Calu3 (cell line): ENCODE measurements around the gene CKAP5. TPM values are rescaled to one million over a fixed set of nuclear protein-coding genes. Genes with fewer than 3 reads are reported as not detected.
"Not testable (repeated sequence)": the region's sequence is repeated elsewhere in the genome, so short reads cannot be mapped to it uniquely, and the experiment has no call there.

Experiments used
- BruUV-seq: library from RNA; stranded (reverse); fragments of 400-500 nt; replicated peaks from 2 replicates; lab custom pipeline; 2021; lab: Mats Ljungman, UMichigan
- CTCF ChIA-PET: fragments of 300-600 bp; sonication (Branson Sonifier 250); formaldehyde crosslinking; loops from one replicate; lab custom pipeline; 2022; ENCODE audit warnings: antibody characterized with exemption; lab: Charles Lee
- DNase-seq: peaks from one replicate; pipeline ENCODE4 v3.0.0; 2022
- H3K27ac Mint-ChIP-seq: one replicate; pipeline ENCODE4 v1.8.0; 2022; ENCODE audit warnings: mixed read lengths; ENCODE audit not compliant: unreplicated experiment
- H3K27me3 Mint-ChIP-seq: one replicate; pipeline ENCODE4 v1.8.0; 2022; ENCODE audit warnings: mixed read lengths; ENCODE audit not compliant: unreplicated experiment
- H3K36me3 Mint-ChIP-seq: one replicate; pipeline ENCODE4 v1.8.0; 2022; ENCODE audit warnings: mild to moderate bottlenecking, moderate library complexity, mixed read lengths; ENCODE audit not compliant: insufficient read depth, unreplicated experiment
- H3K4me1 Mint-ChIP-seq: one replicate; pipeline ENCODE4 v1.8.0; 2022; ENCODE audit warnings: mild to moderate bottlenecking, low read depth, mixed read lengths; ENCODE audit not compliant: unreplicated experiment
- H3K4me3 Mint-ChIP-seq: one replicate; pipeline ENCODE4 v1.8.0; 2022; ENCODE audit warnings: mild to moderate bottlenecking, low read depth, moderate library complexity, mixed read lengths; ENCODE audit not compliant: unreplicated experiment
- H3K9me3 Mint-ChIP-seq: one replicate; pipeline ENCODE4 v1.8.0; 2022; ENCODE audit warnings: low read depth, mixed read lengths; ENCODE audit not compliant: unreplicated experiment
- intact Hi-C: fragments of 100-400 bp; cut with micrococcal nuclease; formaldehyde crosslinking; loops from one replicate; pipeline ENCODE4 v1.10.0; 2022; ENCODE audit not compliant: unreplicated experiment
- total RNA-seq: library from RNA; stranded (reverse); gene quantifications from 2 replicates; pipeline ENCODE4 v1.2.3, GENCODE V29; 2022
- TF ChIP-seq, protein P1 (sequence below): fragments of 200-600 bp; IDR thresholded peaks from one replicate; pipeline ENCODE4 v1.8.0; 2022; ENCODE audit warnings: antibody characterized with exemption; ENCODE audit not compliant: unreplicated experiment

Gene CKAP5
- total RNA-seq, 1 experiment from 2014 or later = 140 TPM

DNA sequence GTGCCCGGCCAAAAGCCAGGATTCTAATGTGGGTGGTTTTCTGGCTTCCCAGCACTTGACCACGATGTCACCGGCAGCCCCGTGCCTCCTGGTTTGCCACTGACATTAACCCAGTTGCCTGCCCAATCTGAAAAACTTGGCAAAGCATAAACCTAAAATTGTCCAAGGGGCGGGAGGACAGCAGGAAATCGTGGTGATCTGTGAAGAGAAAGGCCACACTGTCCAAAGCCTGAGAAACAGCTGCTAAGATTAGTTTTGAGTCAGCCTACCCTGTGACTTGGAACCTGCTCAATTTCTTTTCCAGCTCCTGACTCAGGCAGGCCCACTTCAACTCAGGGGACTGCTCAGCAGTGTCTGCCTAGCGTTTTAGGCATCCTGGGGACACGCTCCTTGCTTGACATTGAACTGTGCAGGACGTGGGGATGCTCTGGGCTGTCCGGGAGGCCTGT is 135.2 kb downstream of the CKAP5 start:
- H3K4me1 Mint-ChIP-seq = no peaks in the 10 kb centered on the region
- no peaks in the 10 kb centered on the region for H3K27me3 Mint-ChIP-seq
- H3K9me3 Mint-ChIP-seq = no peaks in the 10 kb centered on the region
- H3K36me3 Mint-ChIP-seq = peaks cover 27% of the 10 kb centered on the region
- CTCF ChIA-PET = no interaction called here
- no peak overlapping the region for H3K27ac Mint-ChIP-seq
- intact Hi-C loops = no loop called here
- no peak overlapping the region for H3K4me3 Mint-ChIP-seq
- no TSS peak for BruUV-seq
- TF ChIP-seq, protein P1, sequence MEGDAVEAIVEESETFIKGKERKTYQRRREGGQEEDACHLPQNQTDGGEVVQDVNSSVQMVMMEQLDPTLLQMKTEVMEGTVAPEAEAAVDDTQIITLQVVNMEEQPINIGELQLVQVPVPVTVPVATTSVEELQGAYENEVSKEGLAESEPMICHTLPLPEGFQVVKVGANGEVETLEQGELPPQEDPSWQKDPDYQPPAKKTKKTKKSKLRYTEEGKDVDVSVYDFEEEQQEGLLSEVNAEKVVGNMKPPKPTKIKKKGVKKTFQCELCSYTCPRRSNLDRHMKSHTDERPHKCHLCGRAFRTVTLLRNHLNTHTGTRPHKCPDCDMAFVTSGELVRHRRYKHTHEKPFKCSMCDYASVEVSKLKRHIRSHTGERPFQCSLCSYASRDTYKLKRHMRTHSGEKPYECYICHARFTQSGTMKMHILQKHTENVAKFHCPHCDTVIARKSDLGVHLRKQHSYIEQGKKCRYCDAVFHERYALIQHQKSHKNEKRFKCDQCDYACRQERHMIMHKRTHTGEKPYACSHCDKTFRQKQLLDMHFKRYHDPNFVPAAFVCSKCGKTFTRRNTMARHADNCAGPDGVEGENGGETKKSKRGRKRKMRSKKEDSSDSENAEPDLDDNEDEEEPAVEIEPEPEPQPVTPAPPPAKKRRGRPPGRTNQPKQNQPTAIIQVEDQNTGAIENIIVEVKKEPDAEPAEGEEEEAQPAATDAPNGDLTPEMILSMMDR = no peak
- DNase-seq = no peak

DNA sequence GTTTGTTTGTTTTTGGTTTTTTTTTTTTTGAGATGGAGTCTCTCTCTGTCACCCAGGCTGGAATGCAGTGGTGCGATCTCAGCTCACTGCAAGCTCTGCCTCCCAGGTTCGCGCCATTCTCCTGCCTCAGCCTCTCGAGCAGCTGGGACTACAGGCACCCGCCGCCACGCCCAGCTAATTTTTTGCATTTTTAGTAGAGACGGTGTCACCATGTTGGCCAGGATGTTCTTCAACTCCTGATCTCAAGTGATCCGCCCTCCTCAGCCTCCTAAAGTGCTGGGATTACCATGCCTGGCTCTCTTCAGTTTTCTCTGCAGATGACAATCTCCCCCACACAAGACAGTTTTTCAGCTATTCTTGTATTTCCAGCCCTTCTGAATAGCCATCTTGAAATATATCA is 136.7 kb downstream of the CKAP5 start:
- H3K4me3 Mint-ChIP-seq, intact Hi-C loops, H3K9me3 Mint-ChIP-seq, CTCF ChIA-PET, H3K4me1 Mint-ChIP-seq, H3K27me3 Mint-ChIP-seq, DNase-seq, H3K27ac Mint-ChIP-seq, BruUV-seq: not testable (repeated sequence)
- H3K36me3 Mint-ChIP-seq = peaks cover 30% of the 10 kb centered on the region

DNA sequence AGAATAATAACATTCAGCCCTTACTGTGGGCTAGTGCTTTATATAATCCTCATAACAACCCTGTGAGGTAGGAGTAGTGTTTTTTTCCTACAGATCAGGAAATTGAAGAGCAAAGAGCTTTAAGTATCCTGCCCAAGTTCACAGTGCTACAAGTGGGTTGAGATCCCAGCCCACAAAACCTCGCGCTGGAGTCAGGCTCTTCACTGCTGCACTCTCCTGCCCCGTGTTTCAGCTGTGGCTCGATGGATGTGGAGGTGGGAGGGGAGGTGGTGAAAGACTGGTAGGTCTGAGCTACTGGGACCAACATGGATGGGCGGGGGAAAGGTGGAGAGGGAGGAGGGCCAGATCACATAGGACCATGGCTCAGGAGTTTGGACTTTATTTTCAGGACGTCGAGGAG is 139.2 kb downstream of the CKAP5 start:
- Mint-ChIP-seq H3K27me3 (no peaks in the 10 kb centered on the region), H3K4me1 (peaks cover 1% of the 10 kb centered on the region), H3K9me3 (no peaks in the 10 kb centered on the region), H3K36me3 (peaks cover 51% of the 10 kb centered on the region), H3K27ac (no peak overlapping the region), H3K4me3 (no peak overlapping the region)
- intact Hi-C loops = no loop called here
- TF ChIP-seq, protein P1 = no peak
- CTCF ChIA-PET = no interaction called here
- BruUV-seq = no TSS peak
- DNase-seq = no peak

DNA sequence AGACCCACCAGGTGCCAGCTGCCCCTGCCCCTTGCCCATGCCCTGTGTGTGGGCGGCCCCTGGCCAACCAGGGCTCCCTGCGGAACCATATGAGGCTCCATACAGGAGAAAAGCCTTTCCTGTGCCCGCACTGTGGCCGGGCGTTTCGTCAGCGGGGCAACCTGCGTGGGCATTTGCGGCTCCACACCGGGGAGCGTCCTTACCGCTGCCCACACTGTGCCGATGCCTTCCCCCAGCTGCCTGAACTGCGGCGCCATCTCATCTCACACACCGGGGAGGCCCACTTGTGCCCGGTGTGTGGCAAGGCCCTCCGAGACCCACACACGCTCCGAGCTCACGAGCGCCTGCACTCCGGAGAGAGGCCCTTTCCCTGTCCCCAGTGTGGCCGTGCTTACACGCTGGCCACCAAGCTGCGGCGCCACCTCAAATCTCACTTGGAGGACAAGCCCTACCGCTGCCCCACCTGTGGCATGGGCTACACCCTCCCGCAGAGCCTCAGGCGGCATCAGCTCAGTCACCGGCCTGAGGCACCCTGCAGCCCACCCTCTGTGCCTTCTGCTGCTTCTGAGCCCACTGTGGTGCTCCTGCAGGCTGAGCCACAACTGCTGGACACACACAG is 140.9 kb downstream of the CKAP5 start:
- TF ChIP-seq, protein P1 = no peak
- Mint-ChIP-seq H3K9me3 (no peaks in the 10 kb centered on the region), H3K27ac (no peak overlapping the region), H3K36me3 (peaks cover 67% of the 10 kb centered on the region), H3K4me1 (peaks cover 10% of the 10 kb centered on the region), H3K4me3 (no peak overlapping the region), H3K27me3 (no peaks in the 10 kb centered on the region)
- CTCF ChIA-PET = no interaction called here
- BruUV-seq = no TSS peak
- DNase-seq = no peak
- intact Hi-C loops = no loop called here

DNA sequence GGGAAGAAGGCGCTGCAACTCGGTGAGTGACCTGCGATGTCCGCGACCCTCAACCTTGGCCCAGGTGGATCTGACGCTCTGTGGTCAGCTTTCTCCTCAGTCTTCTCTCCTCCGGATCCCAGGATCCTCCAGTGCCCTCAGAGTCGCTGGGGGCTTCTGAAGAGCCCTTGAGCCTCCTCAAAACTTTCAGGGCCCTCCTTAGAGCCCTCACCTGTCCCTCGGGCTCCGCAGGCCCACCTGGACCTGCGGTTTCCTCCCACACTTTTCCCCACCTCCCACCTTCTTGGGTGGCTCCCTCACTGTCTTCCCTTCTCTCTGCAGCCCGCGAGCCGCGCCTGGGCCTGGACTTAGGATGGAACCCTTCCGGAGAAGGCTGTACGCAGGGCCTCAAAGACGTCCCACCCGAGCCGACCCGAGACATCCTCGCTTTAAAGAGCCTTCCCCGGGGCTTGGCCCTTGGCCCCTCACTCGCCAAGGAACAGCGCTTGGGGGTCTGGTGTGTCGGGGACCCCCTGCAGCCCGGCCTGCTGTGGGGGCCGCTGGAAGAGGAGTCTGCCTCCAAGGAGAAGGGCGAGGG is 144.9 kb downstream of the CKAP5 start:
- Mint-ChIP-seq H3K9me3 (no peaks in the 10 kb centered on the region), H3K4me1 (peaks cover 10% of the 10 kb centered on the region), H3K4me3 (peak overlapping the region; percentile 98), H3K36me3 (peaks cover 51% of the 10 kb centered on the region), H3K27me3 (no peaks in the 10 kb centered on the region), H3K27ac (peak overlapping the region; percentile 97)
- TF ChIP-seq, protein P1 = no peak
- no peak for DNase-seq
- intact Hi-C loops = no loop called here
- CTCF ChIA-PET = no interaction called here
- BruUV-seq = TSS peak; percentile 72
